Measurements from ENCODE around the gene RSAD2. TPM values are rescaled to one million over a fixed set of nuclear protein-coding genes. Genes with fewer than 3 reads are reported as not detected.

The RSAD2 gene
- total RNA-seq, 1 donor from 2014 or later: 4.4 TPM

- no peak overlapping the region for H3K4me3 Mint-ChIP-seq (ENCODE audit: low read depth)
- H3K27me3 Mint-ChIP-seq: peaks cover 4% of the 10 kb centered on the region
Observed at GRCh38 chr2:6874032-6874431, 3.5 kb upstream of the RSAD2 start.

DNA sequence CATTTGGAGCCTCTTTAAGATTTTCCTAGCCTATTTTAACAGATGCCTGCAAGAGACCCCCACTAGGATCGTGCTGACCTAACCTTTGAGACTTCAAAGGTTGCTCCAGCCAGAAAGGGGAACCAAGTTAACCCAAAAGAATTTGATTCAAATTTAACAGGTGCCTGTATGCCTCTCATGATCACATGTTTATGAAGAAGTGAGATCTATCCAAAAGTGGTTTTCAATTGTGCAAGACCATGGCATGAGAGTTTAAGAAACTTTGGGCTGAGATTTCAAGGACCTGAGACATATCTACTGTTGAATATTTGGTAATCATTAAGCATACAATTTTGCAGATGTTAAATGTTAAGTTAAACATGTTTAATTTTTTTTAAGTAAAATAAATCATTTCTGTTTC, 1.3 kb upstream of the RSAD2 start:
- peaks cover 18% of the 10 kb centered on the region for H3K9me3 Mint-ChIP-seq (ENCODE audit: low read depth)
- H3K4me3 Mint-ChIP-seq (ENCODE audit: low read depth): no peak overlapping the region
- TF ChIP-seq, protein P1, sequence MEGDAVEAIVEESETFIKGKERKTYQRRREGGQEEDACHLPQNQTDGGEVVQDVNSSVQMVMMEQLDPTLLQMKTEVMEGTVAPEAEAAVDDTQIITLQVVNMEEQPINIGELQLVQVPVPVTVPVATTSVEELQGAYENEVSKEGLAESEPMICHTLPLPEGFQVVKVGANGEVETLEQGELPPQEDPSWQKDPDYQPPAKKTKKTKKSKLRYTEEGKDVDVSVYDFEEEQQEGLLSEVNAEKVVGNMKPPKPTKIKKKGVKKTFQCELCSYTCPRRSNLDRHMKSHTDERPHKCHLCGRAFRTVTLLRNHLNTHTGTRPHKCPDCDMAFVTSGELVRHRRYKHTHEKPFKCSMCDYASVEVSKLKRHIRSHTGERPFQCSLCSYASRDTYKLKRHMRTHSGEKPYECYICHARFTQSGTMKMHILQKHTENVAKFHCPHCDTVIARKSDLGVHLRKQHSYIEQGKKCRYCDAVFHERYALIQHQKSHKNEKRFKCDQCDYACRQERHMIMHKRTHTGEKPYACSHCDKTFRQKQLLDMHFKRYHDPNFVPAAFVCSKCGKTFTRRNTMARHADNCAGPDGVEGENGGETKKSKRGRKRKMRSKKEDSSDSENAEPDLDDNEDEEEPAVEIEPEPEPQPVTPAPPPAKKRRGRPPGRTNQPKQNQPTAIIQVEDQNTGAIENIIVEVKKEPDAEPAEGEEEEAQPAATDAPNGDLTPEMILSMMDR (IDR thresholded peaks at IDR 0.05; ENCODE audit: unreplicated experiment): no peak
- H3K4me1 Mint-ChIP-seq (ENCODE audit: low read depth): peaks cover 2% of the 10 kb centered on the region
- H3K36me3 Mint-ChIP-seq (ENCODE audit: insufficient read depth): peaks cover 7% of the 10 kb centered on the region
- DNase-seq (ENCODE audit: low spot score, unreplicated experiment): no peak
- H3K27ac Mint-ChIP-seq: no peak overlapping the region
- peaks cover 2% of the 10 kb centered on the region for H3K27me3 Mint-ChIP-seq

More at GRCh38 chr2:6874032-6874431, 3.5 kb upstream of the RSAD2 start:
- TF ChIP-seq, protein P1 (IDR thresholded peaks at IDR 0.05; ENCODE audit: unreplicated experiment): no peak
- H3K9me3 Mint-ChIP-seq (ENCODE audit: low read depth): peaks cover 4% of the 10 kb centered on the region
- H3K36me3 Mint-ChIP-seq (ENCODE audit: insufficient read depth): peaks cover 5% of the 10 kb centered on the region
- peaks cover 2% of the 10 kb centered on the region for H3K4me1 Mint-ChIP-seq (ENCODE audit: low read depth)
- H3K27ac Mint-ChIP-seq: no peak overlapping the region
- no peak for DNase-seq (ENCODE audit: low spot score, unreplicated experiment)

GRCh38 chr2:6878549-6878948, 972 bp downstream of the RSAD2 start:
- H3K36me3 Mint-ChIP-seq (ENCODE audit: insufficient read depth): peaks cover 7% of the 10 kb centered on the region

GRCh38 chr2:6879011-6879410, 1.4 kb downstream of the RSAD2 start:
- Mint-ChIP-seq H3K36me3 (ENCODE audit: insufficient read depth) (peaks cover 4% of the 10 kb centered on the region), H3K9me3 (ENCODE audit: low read depth) (peaks cover 16% of the 10 kb centered on the region), H3K27ac (no peak overlapping the region), H3K4me3 (ENCODE audit: low read depth) (no peak overlapping the region), H3K27me3 (no peaks in the 10 kb centered on the region), H3K4me1 (ENCODE audit: low read depth) (no peaks in the 10 kb centered on the region)
- no peak for DNase-seq (ENCODE audit: low spot score, unreplicated experiment)
- TF ChIP-seq, protein P1 (IDR thresholded peaks at IDR 0.05; ENCODE audit: unreplicated experiment): no peak

More at GRCh38 chr2:6878549-6878948, 972 bp downstream of the RSAD2 start:
- TF ChIP-seq, protein P1 (IDR thresholded peaks at IDR 0.05; ENCODE audit: unreplicated experiment): no peak
- Mint-ChIP-seq H3K27me3 (no peaks in the 10 kb centered on the region), H3K27ac (no peak overlapping the region), H3K9me3 (ENCODE audit: low read depth) (peaks cover 18% of the 10 kb centered on the region), H3K4me1 (ENCODE audit: low read depth) (no peaks in the 10 kb centered on the region), H3K4me3 (ENCODE audit: low read depth) (no peak overlapping the region)
- no peak for DNase-seq (ENCODE audit: low spot score, unreplicated experiment)

- DNase-seq (ENCODE audit: low spot score, unreplicated experiment): no peak
- peaks cover 3% of the 10 kb centered on the region for H3K36me3 Mint-ChIP-seq (ENCODE audit: insufficient read depth)
- TF ChIP-seq, protein P1 (IDR thresholded peaks at IDR 0.05; ENCODE audit: unreplicated experiment): no peak
- no peak overlapping the region for H3K27ac Mint-ChIP-seq
- H3K9me3 Mint-ChIP-seq (ENCODE audit: low read depth): peaks cover 14% of the 10 kb centered on the region
- no peaks in the 10 kb centered on the region for H3K4me1 Mint-ChIP-seq (ENCODE audit: low read depth)
- H3K27me3 Mint-ChIP-seq: no peaks in the 10 kb centered on the region
- no peak overlapping the region for H3K4me3 Mint-ChIP-seq (ENCODE audit: low read depth)
Observed at GRCh38 chr2:6880200-6880733, 2.7 kb downstream of the RSAD2 start.
